Fibroblast of pulmonary artery (primary cell): Measurements from ENCODE around the gene LIX1L.
A peak's percentile ranks its signal among the peaks of the same experiment; 100 is the strongest.

Source experiments
- DNase-seq: peaks from one replicate; pipeline ENCODE4 v3.0.0-alpha.2; 2010; ENCODE audit warnings: low read depth
- H3K4me3 ChIP-seq: replicated peaks from 2 replicates; pipeline ENCODE4 v1.5.1; 2011; ENCODE audit warnings: low read depth, mild to moderate bottlenecking, control low read depth, low read length, moderate library complexity
- CTCF ChIP-seq: IDR thresholded peaks from 2 replicates; pipeline ENCODE4 v1.5.1; 2011; ENCODE audit warnings: mild to moderate bottlenecking, control low read depth, low read length, inconsistent platforms; ENCODE audit errors: missing control alignments

LIX1L gene

DNA sequence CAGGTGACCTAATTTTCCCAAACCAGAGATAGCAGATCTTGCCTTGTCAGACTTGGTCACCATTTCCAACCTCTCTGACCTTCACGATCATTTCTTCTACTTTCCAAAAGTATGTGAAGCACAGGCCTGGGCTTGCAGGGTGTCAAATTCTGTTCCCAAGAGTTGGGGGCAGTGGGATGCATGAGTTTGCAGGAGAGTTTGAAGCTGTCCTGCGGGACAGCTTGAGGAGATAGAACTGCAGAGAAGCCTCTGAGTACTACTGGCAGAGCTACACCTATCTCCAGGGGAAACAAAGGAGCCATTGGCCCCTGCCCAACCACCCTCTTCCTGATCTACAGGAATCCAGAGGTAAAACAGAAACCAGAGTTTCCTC is 27.3 kb upstream of the LIX1L start:
- H3K4me3 ChIP-seq: no peak overlapping the region
- no peak for TF ChIP-seq CTCF
- DNase-seq: no peak

- DNase-seq: no peak
- no peak overlapping the region for H3K4me3 ChIP-seq
- TF ChIP-seq CTCF: no peak
Measured at GRCh38 chr1:145983960-145984830, 26.4 kb upstream of the LIX1L start.

DNA sequence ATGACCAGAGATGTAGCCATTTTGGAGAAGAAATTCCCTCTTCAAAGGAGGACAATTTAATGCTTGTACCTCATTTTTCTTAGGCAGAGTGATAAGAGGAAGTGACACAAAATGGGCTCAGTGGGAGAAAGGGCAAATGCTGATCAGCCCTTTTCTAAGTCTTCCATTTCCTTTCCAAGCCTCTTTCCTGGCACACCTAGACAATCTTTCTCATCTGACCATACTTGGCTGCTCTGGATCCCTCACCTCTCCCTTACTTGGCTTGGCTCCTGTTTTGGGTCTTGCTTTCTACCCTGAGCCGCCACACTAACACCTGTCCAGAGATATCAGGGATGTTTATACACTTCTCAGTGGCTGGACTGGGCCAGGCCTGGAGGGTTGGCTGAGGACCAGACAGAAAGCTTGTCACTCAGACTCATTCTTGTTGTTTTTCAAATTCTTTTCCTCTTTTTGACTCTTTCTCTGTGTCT is 25.4 kb upstream of the LIX1L start:
- no peak overlapping the region for H3K4me3 ChIP-seq
- TF ChIP-seq CTCF: no peak
- DNase-seq: no peak

DNA sequence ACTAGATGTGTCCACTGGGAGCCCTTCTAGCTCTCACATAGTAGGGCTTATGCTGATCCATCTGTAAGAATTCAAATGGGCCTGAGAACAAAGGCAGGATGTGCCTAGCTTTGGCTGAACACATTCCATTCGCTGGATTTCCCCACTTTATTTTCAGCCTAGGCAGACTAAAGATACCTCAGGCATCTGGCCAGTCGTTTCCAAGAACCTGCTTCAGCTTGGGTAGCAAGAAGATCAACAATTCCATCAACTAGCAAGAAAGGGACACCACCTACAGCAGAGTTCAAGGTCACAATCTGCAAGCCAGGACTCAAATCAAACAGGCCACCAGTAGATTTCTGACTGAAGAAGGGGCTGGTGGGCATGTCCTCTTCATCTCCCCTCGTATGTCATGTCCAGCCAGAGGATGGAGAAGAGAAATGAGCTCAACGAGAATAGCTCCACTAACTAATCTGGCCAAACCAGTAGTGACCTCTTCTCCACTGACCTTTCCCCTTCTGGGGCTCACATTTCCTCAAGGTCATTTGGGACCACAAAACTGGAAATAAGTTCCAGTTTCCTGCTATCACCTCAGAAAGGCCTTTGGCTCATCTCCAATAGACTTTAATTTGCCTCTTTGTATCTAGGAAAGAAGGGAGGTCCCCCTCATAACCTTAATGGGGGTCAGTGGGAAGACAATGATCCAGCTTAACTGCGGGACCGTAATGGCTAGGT is 24.4 kb upstream of the LIX1L start:
- no peak overlapping the region for H3K4me3 ChIP-seq
- TF ChIP-seq CTCF: no peak
- DNase-seq: peak; percentile 74

- TF ChIP-seq CTCF: no peak
- no peak overlapping the region for H3K4me3 ChIP-seq
- DNase-seq: no peak
Measured at GRCh38 chr1:145980457-145980994, 22.7 kb upstream of the LIX1L start.

DNA sequence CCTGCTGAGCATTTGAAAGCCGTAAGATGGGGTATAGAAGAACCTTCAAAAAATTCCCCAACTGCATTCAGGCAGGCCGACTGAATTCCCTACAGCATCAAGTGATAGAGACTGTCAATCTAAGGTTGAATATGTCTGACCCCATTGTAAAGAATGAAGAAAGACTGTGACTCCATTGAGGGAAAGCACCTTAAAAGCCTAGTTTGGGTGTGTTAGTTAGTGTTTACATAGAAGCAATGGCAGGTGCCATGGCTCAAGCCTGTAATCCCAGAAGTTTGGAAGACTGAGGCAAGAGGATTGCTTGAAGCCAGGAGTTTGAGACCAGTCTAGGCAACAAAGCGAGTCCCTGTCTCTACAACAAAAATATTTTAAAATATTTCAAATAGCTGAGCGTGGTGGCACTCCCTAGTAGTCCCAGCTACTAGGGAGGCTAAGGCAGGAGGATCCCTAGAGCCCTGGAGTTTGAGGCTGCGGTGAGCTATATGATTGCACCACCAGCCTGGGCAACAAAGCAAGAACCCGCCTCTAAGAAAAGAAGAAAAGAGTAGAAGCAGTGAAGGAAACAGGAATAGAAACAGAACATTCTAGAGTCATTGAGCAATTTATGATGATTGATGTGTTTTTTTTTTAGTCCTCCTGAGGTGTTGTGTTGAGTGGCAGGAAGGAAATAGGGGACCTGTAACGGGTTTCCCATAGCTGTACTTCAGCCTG is 22.1 kb upstream of the LIX1L start:
- H3K4me3 ChIP-seq: peak overlapping the region; percentile 8
- DNase-seq: peak; percentile 61
- no peak for TF ChIP-seq CTCF
